SK-N-SH (cell line): ENCODE measurements around the gene USP31. TPM values are rescaled to one million over a fixed set of nuclear protein-coding genes. Genes with fewer than 3 reads are reported as not detected.

Source experiments
- CTCF ChIA-PET: fragments of 300-600, 350-600 bp; formaldehyde crosslinking; extraction: SDS; loops from one replicate; lab custom pipeline; 2021; lab: Yijun Ruan, JAX
- POLR2A ChIA-PET: fragments of 350-600 bp; sonication (Branson Sonifier 250); formaldehyde crosslinking; extraction: SDS; loops from one replicate; lab custom pipeline; 2020; ENCODE audit warnings: antibody characterized with exemption, inconsistent platforms; lab: Yijun Ruan, JAX
- DNase-seq: peaks from one replicate; pipeline ENCODE4 v3.0.0; 2012
- H2AFZ ChIP-seq: fragments of 200-600 bp; sonication (generic); 2 replicates; pipeline ENCODE4 v1.8.1; 2016; ENCODE audit warnings: antibody characterized with exemption, mild to moderate bottlenecking, low read depth
- H3F3A ChIP-seq: fragments of 200-600 bp; sonication (generic); replicated peaks from 2 replicates; pipeline ENCODE3; 2016; ENCODE audit warnings: antibody characterized with exemption, mild to moderate bottlenecking; ENCODE audit not compliant: insufficient read depth
- H3K27ac ChIP-seq, 2 experiments: fragments of 200-500 bp in 1 of 2; fragments of 200-600 bp in 1 of 2; sonication (Bioruptor generic) in 1 of 2; sonication (generic), shearing (Covaris generic) in 1 of 2; 2 replicates each; pipeline versions ENCODE4 v1.5.1 to v1.6.1; 2014 to 2016; ENCODE audit warnings: low read depth in 2 of 2, inconsistent platforms in 1 of 2, low read length in 1 of 2, mild to moderate bottlenecking in 1 of 2, mixed read lengths in 1 of 2
- H3K27me3 ChIP-seq: fragments of 200-600 bp; sonication (generic), shearing (Covaris generic); 2 replicates; pipeline ENCODE4 v1.6.1; 2016; ENCODE audit warnings: mixed run types; ENCODE audit not compliant: insufficient read depth
- H3K36me3 ChIP-seq, 2 experiments: fragments of 200-500 bp in 1 of 2; fragments of 200-600 bp in 1 of 2; sonication (Bioruptor generic) in 1 of 2; sonication (generic) in 1 of 2; replicated peaks in 1 of 2; 2 replicates each; pipeline versions ENCODE3 to v1.5.1; 2014 to 2016; ENCODE audit warnings: low read length in 1 of 2, mild to moderate bottlenecking in 1 of 2; ENCODE audit not compliant: insufficient read depth in 2 of 2, control insufficient read depth in 1 of 2
- H3K4me1 ChIP-seq, 2 experiments: fragments of 200-500 bp in 1 of 2; fragments of 200-600 bp in 1 of 2; sonication (Bioruptor generic) in 1 of 2; sonication (generic), shearing (Covaris generic) in 1 of 2; 2 replicates each; pipeline versions ENCODE4 v1.5.1 to v1.6.1; 2014 to 2016; ENCODE audit warnings: low read depth in 1 of 2, low read length in 1 of 2, mixed run types in 1 of 2; ENCODE audit not compliant: insufficient read depth in 2 of 2, control insufficient read depth in 1 of 2
- H3K4me2 ChIP-seq: fragments of 200-600 bp; sonication (generic), shearing (Covaris generic); 2 replicates; pipeline ENCODE4 v1.6.1; 2017; ENCODE audit warnings: mixed run types
- H3K4me3 ChIP-seq, 2 experiments: fragments of 200-500 bp in 1 of 2; fragments of 200-600 bp in 1 of 2; sonication (Bioruptor generic) in 1 of 2; sonication (generic), shearing (Covaris generic) in 1 of 2; 2 replicates each; pipeline versions ENCODE4 v1.5.1 to v1.8.1; 2014 to 2016; ENCODE audit warnings: low read depth in 2 of 2, inconsistent platforms in 1 of 2, low read length in 1 of 2, mild to moderate bottlenecking in 1 of 2, mixed read lengths in 1 of 2, moderate library complexity in 1 of 2
- H3K79me2 ChIP-seq: fragments of 200-600 bp; sonication (generic); 2 replicates; pipeline ENCODE4 v1.8.1; 2017; ENCODE audit warnings: mild to moderate bottlenecking; ENCODE audit not compliant: insufficient read depth
- H3K9ac ChIP-seq: fragments of 200-600 bp; sonication (generic); 2 replicates; pipeline ENCODE4 v1.6.1; 2017; ENCODE audit warnings: mixed run types
- H3K9me2 ChIP-seq: fragments of 200-600 bp; sonication (generic); 2 replicates; pipeline ENCODE4 v1.6.1; 2017; ENCODE audit warnings: mixed run types
- H3K9me3 ChIP-seq: fragments of 200-600 bp; sonication (generic); 2 replicates; pipeline ENCODE4 v1.6.1; 2017; ENCODE audit warnings: mixed run types, mild to moderate bottlenecking, moderate library complexity
- H4K20me1 ChIP-seq: fragments of 200-600 bp; sonication (generic); 2 replicates; pipeline ENCODE4 v1.6.1; 2017; ENCODE audit warnings: mild to moderate bottlenecking, mixed run types; ENCODE audit not compliant: insufficient read depth
- CHD2 ChIP-seq: fragments of 150-350 bp; IDR thresholded peaks from 2 replicates; pipeline ENCODE4 v1.6.1; 2018; ENCODE audit warnings: low read length; ENCODE audit not compliant: partially characterized antibody
- CTCF ChIP-seq: fragments of 200-600 bp; sonication (generic); IDR thresholded peaks from 2 replicates; pipeline ENCODE4 v1.6.1; 2017; ENCODE audit warnings: antibody characterized with exemption, mild to moderate bottlenecking, moderate library complexity
- ELF1 ChIP-seq: IDR thresholded peaks from 2 replicates; pipeline ENCODE4 v1.4.0; 2012
- EP300 ChIP-seq, 2 experiments: IDR thresholded peaks; 2 replicates each; pipeline versions ENCODE4 v1.4.0 to v1.6.1; 2012; ENCODE audit warnings: borderline replicate concordance in 1 of 2, low read depth in 1 of 2, low read length in 1 of 2
- FOSL2 ChIP-seq: IDR thresholded peaks from 2 replicates; pipeline ENCODE4 v1.4.0; 2012; ENCODE audit warnings: low read depth, mild to moderate bottlenecking, moderate library complexity, borderline replicate concordance
- FOXM1 ChIP-seq: IDR thresholded peaks from 2 replicates; pipeline ENCODE4 v1.4.0; 2012; ENCODE audit warnings: low read depth, mild to moderate bottlenecking
- IRF3 ChIP-seq: fragments of 150-350 bp; IDR thresholded peaks from 2 replicates; pipeline ENCODE4 v1.6.1; 2016; ENCODE audit warnings: mild to moderate bottlenecking, low read depth, low read length
- JUND ChIP-seq: IDR thresholded peaks from 2 replicates; pipeline ENCODE4 v1.4.0; 2012
- MAX ChIP-seq: IDR thresholded peaks from 2 replicates; pipeline ENCODE4 v1.4.0; 2012; ENCODE audit warnings: low read depth
- MEF2A ChIP-seq: IDR thresholded peaks from 2 replicates; pipeline ENCODE4 v1.4.0; 2012; ENCODE audit warnings: low read depth, borderline replicate concordance
- NRF1 ChIP-seq: IDR thresholded peaks from 2 replicates; pipeline ENCODE4 v1.6.1; 2012; ENCODE audit warnings: low read depth, mild to moderate bottlenecking, low read length
- POLR2AphosphoS5 ChIP-seq: IDR thresholded peaks from 2 replicates; pipeline ENCODE4 v1.6.1; 2012; ENCODE audit warnings: low read depth, low read length
- RFX5 ChIP-seq: IDR thresholded peaks from 2 replicates; pipeline ENCODE4 v1.6.1; 2012; ENCODE audit warnings: mild to moderate bottlenecking, improper control_type of control experiment, low read length
- RXRA ChIP-seq: IDR thresholded peaks from 2 replicates; pipeline ENCODE4 v1.4.0; 2012; ENCODE audit warnings: low read depth, mild to moderate bottlenecking, borderline replicate concordance
- TEAD4 ChIP-seq: IDR thresholded peaks from 2 replicates; pipeline ENCODE4 v1.4.0; 2012; ENCODE audit warnings: mild to moderate bottlenecking, borderline replicate concordance; ENCODE audit not compliant: insufficient read depth
- ZBTB33 ChIP-seq: IDR thresholded peaks from 2 replicates; pipeline ENCODE4 v1.4.0; 2012; ENCODE audit warnings: low read depth, borderline replicate concordance
- WGBS: methylation state at CpG from one replicate; pipeline ENCODE4 v1.1.6; 2017; ENCODE audit warnings: low lambda C conversion rate; 5-methylcytosine and 5-hydroxymethylcytosine counted together
- polyA plus RNA-seq, 3 experiments: library from polyadenylated mRNA; depleted of rRNA; stranded (reverse); fragments of >200 nt; gene quantifications; 2 replicates each; pipeline ENCODE4 v1.2.3, GENCODE V29; 2012

Gene USP31
- polyA plus RNA-seq, 1 of the 3 experiments (the other 2 are of a cell fraction): 3.2 TPM

- Histone ChIP-seq H4K20me1 (peaks cover 30% of the 10 kb centered on the region; the same call in 1 of the 2 replicates), H3K4me2 (peak overlapping the region; percentile 34; the same call in 1 of the 2 replicates), H2AFZ (no peak overlapping the region), H3K36me3 (no peaks in the 10 kb centered on the region), H3K4me1 (peaks cover 6 to 23% of the 10 kb centered on the region in 2 experiments; a peak in 2 of 4 replicates), H3K9ac (peak overlapping the region; percentile 27; the same call in 1 of the 2 replicates), H3K27ac (peak overlapping the region in 1 of 2 experiments; percentile 66; a peak in 2 of 4 replicates), H3K4me3 (no peak overlapping the region), H3K9me3 (no peaks in the 10 kb centered on the region), H3K9me2 (no peaks in the 10 kb centered on the region), H3K79me2 (peaks cover 100% of the 10 kb centered on the region)
- no peak for DNase-seq
- 39% methylated on average over 8 of the region's 8 CpGs for WGBS
- POLR2A ChIA-PET: no interaction called here
- TF ChIP-seq FOXM1 (no peak), TEAD4 (no peak), NRF1 (no peak), JUND (peak; percentile 68), POLR2AphosphoS5 (no peak), ZBTB33 (no peak), EP300 (IDR thresholded peaks at IDR 0.05; ENCODE audit: borderline replicate concordance in 1 of 2, low read depth in 1 of 2, low read length in 1 of 2) (no peak), RXRA (peak; percentile 21; the same call in 1 of the 2 replicates), ELF1 (no peak), FOSL2 (peak; percentile 72), CHD2 (no peak), MEF2A (no peak), MAX (0 out of 2 replicates have a peak, but pooled peaks have one; percentile 32), RFX5 (no peak)
- TF ChIP-seq, all 33 proteins: peak for 4
- CTCF ChIA-PET: no interaction called here
- H3F3A ChIP-seq: peaks cover 10% of the 10 kb centered on the region
- H3K27me3 ChIP-seq: no peaks in the 10 kb centered on the region
Measured at GRCh38 chr16:23124315-23124714, 24.9 kb downstream of the USP31 start.

- ChIA-PET POLR2A (no interaction called here), CTCF (interaction anchor here (0.8 kb wide), 2 partner anchors 14 to 314 kb away, joined by 3 read pairs; no protein-coding TSS in a partner anchor)
- no peak overlapping the region for H2AFZ ChIP-seq
- H3K27me3 ChIP-seq: no peaks in the 10 kb centered on the region
- H3K9me3 ChIP-seq: no peaks in the 10 kb centered on the region
- H3K27ac ChIP-seq: no peak overlapping the region
- H3K36me3 ChIP-seq: no peaks in the 10 kb centered on the region
- H4K20me1 ChIP-seq: peaks cover 30% of the 10 kb centered on the region; the same call in 1 of the 2 replicates
- no peak for DNase-seq
- no peak overlapping the region for H3K4me2 ChIP-seq
- H3K79me2 ChIP-seq: peaks cover 99% of the 10 kb centered on the region
- no peak overlapping the region for H3K9ac ChIP-seq
- 72% methylated on average over 5 of the region's 5 CpGs for WGBS
- TF ChIP-seq IRF3 (no peak), CTCF (no peak)
- TF ChIP-seq, all 33 proteins: peak for 0
- Histone ChIP-seq H3F3A (peaks cover 10% of the 10 kb centered on the region), H3K4me1 (peaks cover 6 to 27% of the 10 kb centered on the region in 2 experiments; a peak in 2 of 4 replicates), H3K4me3 (no peak overlapping the region), H3K9me2 (no peaks in the 10 kb centered on the region)
Measured at GRCh38 chr16:23122144-23122543, 27.1 kb downstream of the USP31 start.
